Glomerular endothelial cell (primary cell): ENCODE data around the gene SPRR4. TPM values are rescaled to one million over a fixed set of nuclear protein-coding genes. Genes with fewer than 3 reads are reported as not detected.

Source experiments
- DNase-seq: peaks from one replicate; pipeline ENCODE4 v3.0.0-alpha.2; 2011; ENCODE audit warnings: low read depth, low spot score; ENCODE audit errors: extremely low read depth
- total RNA-seq: library from RNA; depleted of rRNA; stranded (reverse); fragments of >200 nt; gene quantifications from 2 replicates; pipeline ENCODE4 v1.2.3, GENCODE V29; 2015

The SPRR4 gene
- total RNA-seq, 1 donor from 2014 or later: not detected

DNA sequence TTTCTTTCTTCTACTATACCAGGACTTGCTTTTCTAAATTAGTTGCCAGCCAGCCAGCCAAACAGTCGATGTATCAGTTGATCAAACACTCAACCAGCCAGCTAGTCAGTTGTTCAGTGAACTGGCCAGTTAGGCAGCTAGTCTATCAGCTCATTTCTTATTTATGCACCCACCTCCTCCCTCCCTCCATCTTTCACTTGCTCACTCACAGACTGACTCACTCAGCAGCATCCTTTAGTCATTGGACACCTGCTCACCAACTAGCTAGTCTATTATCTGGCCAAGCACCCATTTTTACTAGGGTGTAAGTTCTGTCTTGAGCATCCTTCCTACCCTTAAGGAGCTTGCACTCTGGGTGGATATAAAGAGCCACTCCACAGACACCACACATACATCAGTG, 5.9 kb upstream of the SPRR4 start:
- DNase-seq: no peak

- DNase-seq: no peak
Observed at GRCh38 chr1:152965853-152966252, 4.6 kb upstream of the SPRR4 start.

DNA sequence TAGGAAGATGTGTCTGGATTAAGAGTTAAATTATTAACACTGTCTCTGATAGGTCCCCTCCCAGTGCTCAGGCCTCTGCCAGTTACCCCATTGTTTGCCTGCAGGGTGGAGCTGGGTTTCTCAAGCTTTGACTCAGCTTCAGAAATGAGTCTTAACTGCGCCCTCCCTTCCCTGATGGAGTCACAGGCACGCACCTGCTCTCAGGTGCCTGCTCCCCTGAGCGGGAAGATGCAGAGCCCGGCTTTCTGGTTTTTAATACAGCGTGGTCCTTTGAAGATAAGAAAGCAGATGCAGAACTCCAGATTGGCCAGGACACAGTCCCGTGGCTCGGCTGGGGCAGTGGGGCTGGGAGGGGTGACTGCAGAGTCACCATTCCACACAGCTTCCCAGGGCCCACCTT, 3.2 kb upstream of the SPRR4 start:
- no peak for DNase-seq

- no peak for DNase-seq
Observed at GRCh38 chr1:152968248-152968647, 2.2 kb upstream of the SPRR4 start.

- DNase-seq: no peak
Observed at GRCh38 chr1:152969036-152969435, 1.4 kb upstream of the SPRR4 start.

- no peak for DNase-seq
Observed at GRCh38 chr1:152972196-152972886, 1.9 kb downstream of the SPRR4 start.

DNA sequence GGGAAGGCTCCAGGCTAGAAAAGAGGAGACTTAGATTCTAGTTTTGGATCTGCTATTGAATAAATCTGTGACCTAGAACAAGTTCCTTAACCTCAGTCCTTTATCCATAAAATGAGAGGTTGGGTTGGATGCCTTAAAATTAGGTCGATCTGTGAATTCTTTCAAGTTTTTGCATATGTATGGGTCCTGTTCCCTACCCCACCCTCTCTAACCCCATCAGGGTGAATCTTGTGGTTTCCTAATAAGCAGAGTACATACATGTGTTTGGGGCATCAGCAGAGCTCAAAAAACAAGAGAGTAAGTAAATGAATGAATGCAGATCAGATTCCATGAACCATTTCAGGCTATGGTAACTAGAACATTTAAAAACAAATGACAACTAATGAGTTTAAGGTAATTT, 6.2 kb downstream of the SPRR4 start:
- DNase-seq: no peak

- DNase-seq: no peak
Observed at GRCh38 chr1:152977614-152978013, 7.2 kb downstream of the SPRR4 start.

GRCh38 chr1:152980676-152981075, 10.2 kb downstream of the SPRR4 start:
- DNase-seq: no peak

GRCh38 chr1:152981146-152981871, 10.9 kb downstream of the SPRR4 start:
- no peak for DNase-seq

GRCh38 chr1:152982076-152982475, 11.6 kb downstream of the SPRR4 start:
- DNase-seq: no peak

DNA sequence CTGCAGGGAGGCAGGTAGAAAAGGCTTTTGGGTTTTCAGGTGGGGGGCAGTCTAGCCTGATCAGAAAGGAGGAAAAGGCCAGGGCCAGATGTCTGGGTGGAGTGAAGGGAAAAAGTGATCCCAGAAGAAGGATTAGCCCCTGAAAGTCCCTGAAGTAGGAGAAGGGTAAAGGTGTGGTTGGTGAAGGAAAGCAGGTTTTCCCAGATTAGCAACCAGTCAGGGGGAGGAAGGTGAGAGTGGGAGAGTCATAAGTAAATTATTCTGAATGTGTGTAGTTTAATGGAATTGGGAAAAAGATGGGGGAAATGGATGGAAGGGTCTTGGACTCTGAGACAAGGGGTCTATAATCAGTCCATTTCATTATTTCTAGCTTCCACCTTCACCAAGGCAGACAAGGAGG, 12.8 kb downstream of the SPRR4 start:
- no peak for DNase-seq

- DNase-seq: no peak
Observed at GRCh38 chr1:152983743-152984142, 13.3 kb downstream of the SPRR4 start, which contains the start of gene SPRR1A. SPRR1A (plus strand) TSS chr1:152984081; CDS start chr1:152985231, 1,150 bp downstream.

DNA sequence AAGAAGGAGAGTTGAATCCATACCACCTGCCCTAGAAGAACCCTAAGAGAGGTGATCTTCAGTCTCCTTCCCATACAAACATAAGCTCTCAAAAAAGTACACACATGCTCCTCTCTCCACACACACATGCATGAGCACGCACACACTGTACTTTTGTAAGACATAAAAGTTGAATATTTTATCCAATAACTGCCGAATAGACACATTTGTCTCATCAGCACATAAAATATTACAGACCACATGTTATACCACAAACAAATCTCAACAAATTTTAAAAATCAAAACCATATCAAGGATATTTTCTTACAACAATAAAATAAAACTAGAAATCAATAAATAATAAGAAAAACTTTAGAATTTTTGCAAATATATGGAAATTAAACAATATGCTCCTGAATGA, 16.1 kb downstream of the SPRR4 start:
- DNase-seq: no peak

GRCh38 chr1:152993186-152993585, 22.7 kb downstream of the SPRR4 start:
- DNase-seq: no peak

DNA sequence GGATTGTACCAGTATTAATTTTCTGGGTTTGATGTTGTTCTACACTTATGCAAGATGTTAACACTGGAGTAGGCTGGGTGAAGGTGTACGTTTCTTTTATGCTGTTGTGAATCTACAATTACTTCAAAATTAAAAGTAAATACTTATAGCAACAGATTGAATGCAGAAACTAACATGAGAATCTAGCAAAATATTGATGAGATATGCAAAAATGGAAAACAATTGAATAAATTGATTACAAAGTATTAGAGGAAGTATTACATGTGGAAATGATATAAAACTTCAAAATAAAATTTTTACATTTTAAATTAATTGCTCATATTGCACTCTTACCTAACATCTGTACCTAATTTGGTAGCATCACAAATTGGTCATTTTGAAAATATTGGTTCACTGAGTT, 25.4 kb downstream of the SPRR4 start:
- DNase-seq: no peak

GRCh38 chr1:152996633-152997400, 26.4 kb downstream of the SPRR4 start:
- no peak for DNase-seq

GRCh38 chr1:152997901-152998300, 27.5 kb downstream of the SPRR4 start:
- DNase-seq: no peak

DNA sequence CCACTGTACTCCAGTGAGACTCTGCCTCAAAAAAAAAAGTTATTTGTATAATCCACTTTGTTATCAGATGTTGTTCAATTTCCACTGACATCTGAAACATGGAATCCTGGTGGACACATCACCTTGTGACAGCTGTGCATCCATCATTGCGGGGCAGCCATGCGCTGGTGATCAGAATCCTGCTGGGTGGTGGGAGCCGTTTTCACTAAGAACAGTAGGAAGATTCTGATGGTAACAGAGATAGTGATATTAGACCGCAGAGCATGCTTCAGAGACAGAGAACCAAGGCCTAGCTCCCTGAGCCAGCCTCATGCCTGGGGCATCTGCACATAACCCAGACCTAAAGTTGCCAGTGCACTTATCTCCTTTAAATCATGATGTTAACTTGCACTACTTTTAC, 28.0 kb downstream of the SPRR4 start:
- no peak for DNase-seq

- DNase-seq: no peak
Observed at GRCh38 chr1:152999818-153000217, 29.4 kb downstream of the SPRR4 start.

GRCh38 chr1:153000294-153000693, 29.8 kb downstream of the SPRR4 start:
- DNase-seq: no peak

GRCh38 chr1:153001382-153001781, 30.9 kb downstream of the SPRR4 start, which contains the start of gene SPRR3:
SPRR3 (plus strand) TSS chr1:153001749; CDS start chr1:153003021, 1,272 bp downstream.
- no peak for DNase-seq
